ENCODE results near the gene OLA1. TPM values are rescaled to one million over a fixed set of nuclear protein-coding genes. Genes with fewer than 3 reads are reported as not detected.

The OLA1 gene
- total and polyA plus RNA-seq, 2 of the 13 experiments (the other 11 are each of a cell fraction or from before 2014, with no cell fraction given): 153 to 241 TPM

- 0 out of 2 replicates have a peak, but pooled peaks have one; percentile 35 for TF ChIP-seq POGK (CRISPR knock-in tag; conservative IDR thresholded peaks at IDR 0.05)
- no peak for TF ChIP-seq FOXC1 (CRISPR knock-in tag; IDR thresholded peaks at IDR 0.05; ENCODE audit: borderline replicate concordance)
- TF ChIP-seq ZNF317 (CRISPR knock-in tag; IDR thresholded peaks at IDR 0.05): peak; percentile 40; the same call in 1 of the 2 replicates
- peak; percentile 62 for TF ChIP-seq SAP130 (CRISPR knock-in tag; IDR thresholded peaks at IDR 0.05; ENCODE audit: low read depth)
- TF ChIP-seq ZNF615 (CRISPR knock-in tag; IDR thresholded peaks at IDR 0.05; ENCODE audit: borderline replicate concordance): no peak
- TF ChIP-seq FOSL2 (CRISPR knock-in tag; IDR thresholded peaks at IDR 0.05): peak; percentile 62
- TF ChIP-seq RARA (CRISPR knock-in tag; IDR thresholded peaks at IDR 0.05): peak; percentile 6; the same call in 1 of the 2 replicates
- TF ChIP-seq ZBTB7B (CRISPR knock-in tag; IDR thresholded peaks at IDR 0.05): peak; percentile 62; the same call in 1 of the 2 replicates
- no peak for TF ChIP-seq MIXL1 (CRISPR knock-in tag; IDR thresholded peaks at IDR 0.05)
- 0 out of 3 replicates have a peak, but pooled peaks have one; percentile 14 for TF ChIP-seq MXI1 (IDR thresholded peaks at IDR 0.05; ENCODE audit: borderline replicate concordance, low read depth, low read length)
- TF ChIP-seq CEBPB (IDR thresholded peaks at IDR 0.05; ENCODE audit: borderline replicate concordance, low read depth, low read length): peak; percentile 98
- no peak for TF ChIP-seq BCLAF1 (IDR thresholded peaks at IDR 0.05)
- 0 out of 2 replicates have a peak, but pooled peaks have one; percentile 9 for TF ChIP-seq NCOA2 (CRISPR knock-in tag; IDR thresholded peaks at IDR 0.05)
- 0 out of 2 replicates have a peak, but pooled peaks have one; percentile 18 for TF ChIP-seq ZNF263 (CRISPR knock-in tag; IDR thresholded peaks at IDR 0.05)
- peak; percentile 45; the same call in 1 of the 2 replicates for TF ChIP-seq HDAC2 (CRISPR knock-in tag; IDR thresholded peaks at IDR 0.05)
- TF ChIP-seq CERS6 (CRISPR knock-in tag; IDR thresholded peaks at IDR 0.05): no peak
- TF ChIP-seq ZNF350 (CRISPR knock-in tag; IDR thresholded peaks at IDR 0.05; ENCODE audit: borderline replicate concordance, low read depth): peak; percentile 27; the same call in 1 of the 2 replicates
- TF ChIP-seq ZBTB33 (CRISPR knock-in tag; IDR thresholded peaks at IDR 0.05): peak; percentile 72
- TF ChIP-seq ZNF598 (CRISPR knock-in tag; IDR thresholded peaks at IDR 0.05; ENCODE audit: borderline replicate concordance): peak; percentile 31; the same call in 1 of the 2 replicates
- TF ChIP-seq ZNF772 (CRISPR knock-in tag; IDR thresholded peaks at IDR 0.05): peak; percentile 37; the same call in 1 of the 2 replicates
- 0 out of 2 replicates have a peak, but pooled peaks have one; percentile 2 for TF ChIP-seq TAF1 (CRISPR knock-in tag; IDR thresholded peaks at IDR 0.05)
- peak; percentile 35; the same call in 1 of the 2 replicates for TF ChIP-seq FOXA3 (CRISPR knock-in tag; IDR thresholded peaks at IDR 0.05)
- 0 out of 2 replicates have a peak, but pooled peaks have one; percentile 30 for TF ChIP-seq IRF2 (CRISPR knock-in tag; IDR thresholded peaks at IDR 0.05)
These were observed 222.8 kb downstream of the OLA1 start (continued) for GRCh38 chr2:174025271-174026121.

All from HepG2 (cell line).